ENCODE results near the gene NPM3.

GRCh38 chr10:101803511-101803910, 20.3 kb upstream of the NPM3 start:
- no peak for TF ChIP-seq CTCF (IDR thresholded peaks at IDR 0.05)
- no peak for TF ChIP-seq POLR2A (IDR thresholded peaks at IDR 0.05)
- TF ChIP-seq POLR2AphosphoS5 (IDR thresholded peaks at IDR 0.05) = no peak
